HG03460 (cell line): ENCODE results near the gene CBY2.
"Not testable (repeated sequence)": the region's sequence is repeated elsewhere in the genome, so short reads cannot be mapped to it uniquely, and the experiment has no call there.

Source experiments
- ATAC-seq: cut with Tn5 transposase; IDR thresholded peaks from one replicate; pipeline ENCODE4 v1.9.1; 2021; ENCODE audit not compliant: unreplicated experiment

Gene CBY2

DNA sequence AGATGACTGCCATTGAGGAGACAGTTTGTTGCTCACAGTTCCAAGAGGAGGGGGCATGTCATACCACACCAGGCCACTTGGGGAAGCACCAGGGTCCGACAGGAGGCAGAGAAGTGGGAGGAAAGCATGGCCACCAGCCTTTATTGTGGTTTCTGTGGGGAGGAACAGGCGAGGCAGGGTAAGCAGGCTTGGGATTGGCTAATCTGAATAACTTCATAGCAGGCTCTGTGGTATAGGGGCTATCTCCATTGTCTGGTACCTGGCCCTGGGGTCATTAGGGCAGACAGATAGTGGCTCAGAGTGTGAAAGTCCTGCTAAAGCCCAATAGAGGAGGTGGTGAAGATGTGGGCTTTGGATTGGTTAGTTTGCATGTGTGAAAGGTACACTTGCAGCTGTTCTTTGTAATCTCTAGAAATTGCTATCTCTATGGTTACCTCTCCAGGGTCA, 35.5 kb downstream of the CBY2 start:
- no peak for ATAC-seq

- ATAC-seq: no peak
Measured at GRCh38 chr13:45742985-45743384, 40.9 kb downstream of the CBY2 start.

- ATAC-seq: no peak
Measured at GRCh38 chr13:45744979-45745378, 42.9 kb downstream of the CBY2 start.

GRCh38 chr13:45747071-45747470, 45.0 kb downstream of the CBY2 start:
- ATAC-seq: no peak

DNA sequence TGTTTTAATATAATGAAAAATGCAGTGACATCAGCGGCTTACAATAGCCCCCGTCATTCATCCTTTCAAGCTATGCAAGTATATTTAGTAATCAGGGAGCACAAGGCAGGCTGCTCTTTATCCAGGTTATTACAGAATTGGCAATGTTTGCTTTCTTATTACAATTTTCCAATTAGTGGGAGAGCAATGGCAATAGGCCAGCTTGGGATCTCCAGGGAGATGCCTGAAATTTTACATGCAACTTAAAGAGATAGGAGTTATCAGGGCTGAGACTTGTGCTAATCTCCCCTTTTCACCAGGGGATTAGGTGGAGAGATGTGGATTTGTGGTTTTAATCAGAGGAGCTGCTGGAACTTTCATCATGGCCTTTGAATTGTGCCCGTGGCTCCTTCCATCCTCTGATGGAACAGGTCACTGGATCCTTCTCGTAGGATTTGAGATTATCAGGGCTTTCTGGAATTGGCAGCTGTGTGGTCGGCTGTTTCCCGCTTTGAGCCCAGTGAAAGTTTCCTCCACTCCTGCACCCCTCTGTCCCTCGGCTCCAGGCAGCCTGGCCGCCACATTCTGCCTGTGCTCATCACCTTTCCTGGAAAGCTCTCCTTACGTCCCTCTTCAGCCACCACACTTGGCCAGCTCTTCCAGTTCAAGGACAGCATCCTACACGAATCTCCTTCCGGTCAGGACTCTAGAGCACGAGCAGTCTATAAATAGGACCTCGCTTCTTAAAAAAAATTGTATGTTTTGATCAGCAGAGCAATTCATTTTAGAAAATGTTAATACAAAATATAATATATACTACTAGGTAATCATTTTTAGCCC, 47.0 kb downstream of the CBY2 start:
- no peak for ATAC-seq

- ATAC-seq: no peak
Measured at GRCh38 chr13:45750566-45750965, 48.4 kb downstream of the CBY2 start.

- ATAC-seq: no peak
Measured at GRCh38 chr13:45751885-45752284, 49.8 kb downstream of the CBY2 start.

GRCh38 chr13:45752510-45752909, 50.4 kb downstream of the CBY2 start:
- ATAC-seq: no peak

- ATAC-seq: not testable (repeated sequence)
Measured at GRCh38 chr13:45756498-45756897, 54.4 kb downstream of the CBY2 start.

GRCh38 chr13:45757589-45757988, 55.5 kb downstream of the CBY2 start:
- ATAC-seq: not testable (repeated sequence)

DNA sequence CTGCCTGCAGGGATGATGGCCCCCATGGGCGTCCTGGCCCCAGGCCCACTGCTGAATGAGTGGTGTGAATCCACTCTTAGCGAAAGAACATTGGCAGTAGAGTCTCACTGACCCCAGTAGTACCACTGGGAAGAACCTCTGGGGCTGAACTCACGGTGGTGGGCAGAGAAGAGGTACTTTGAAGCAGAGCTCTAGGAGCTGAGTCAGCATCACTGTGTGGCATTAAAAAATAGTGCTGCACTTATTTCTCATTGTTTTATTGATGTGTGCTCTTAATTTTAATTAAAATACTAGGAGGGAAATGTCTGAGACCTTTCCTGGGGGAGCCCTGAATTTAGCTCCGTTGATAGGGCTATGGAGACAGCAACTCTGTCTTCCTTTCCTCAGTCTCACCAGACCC, 61.3 kb downstream of the CBY2 start:
- ATAC-seq: no peak
